SU-DHL-6 (cell line): ENCODE measurements around the gene SLC35C1.
A peak's percentile ranks its signal among the peaks of the same experiment; 100 is the strongest.
"Not testable (repeated sequence)": the region's sequence is repeated elsewhere in the genome, so short reads cannot be mapped to it uniquely, and the experiment has no call there.

Experiments used
- H2AFZ ChIP-seq: fragments of 200-600 bp; sonication (generic); 2 replicates; pipeline ENCODE4 v1.6.1; 2014; ENCODE audit warnings: low read depth, mild to moderate bottlenecking, moderate library complexity, mixed read lengths, antibody characterized with exemption, low read length; ENCODE audit not compliant: severe bottlenecking
- H3F3A ChIP-seq: fragments of 200-600 bp; shearing (Covaris generic); 2 replicates; pipeline ENCODE4 v1.6.0; 2016; ENCODE audit warnings: antibody characterized with exemption, mild to moderate bottlenecking; ENCODE audit not compliant: insufficient read depth
- H3K27ac ChIP-seq: fragments of 200-600 bp; sonication (generic); 2 replicates; pipeline ENCODE4 v1.5.1; 2016; ENCODE audit warnings: low read depth, mild to moderate bottlenecking, low read length, moderate library complexity, mixed read lengths
- H3K27me3 ChIP-seq: fragments of 200-600 bp; sonication (generic), shearing (Covaris generic); 2 replicates; pipeline ENCODE4 v1.6.0; 2014; ENCODE audit warnings: mild to moderate bottlenecking, low read length
- H3K36me3 ChIP-seq: fragments of 200-600 bp; sonication (generic); 2 replicates; pipeline ENCODE4 v1.6.1; 2014; ENCODE audit warnings: mild to moderate bottlenecking, low read length, mixed read lengths
- H3K4me2 ChIP-seq: fragments of 300-600, 200-600 bp; shearing (Covaris generic), sonication (generic); 2 replicates; pipeline ENCODE4 v1.6.0; 2014; ENCODE audit warnings: low read length, low read depth, mild to moderate bottlenecking; ENCODE audit not compliant: poor library complexity, severe bottlenecking
- H3K4me3 ChIP-seq: fragments of 200-600 bp; sonication (generic); 2 replicates; pipeline ENCODE4 v1.5.1; 2014; ENCODE audit warnings: antibody characterized with exemption, low read length, mild to moderate bottlenecking, mixed read lengths; ENCODE audit not compliant: insufficient read depth, poor library complexity, severe bottlenecking
- H3K79me2 ChIP-seq: fragments of 200-600 bp; sonication (generic); 2 replicates; pipeline ENCODE4 v1.6.1; 2014; ENCODE audit warnings: mild to moderate bottlenecking, low read length, moderate library complexity; ENCODE audit not compliant: insufficient read depth
- H3K9ac ChIP-seq: fragments of 200-600 bp; sonication (generic); 2 replicates; pipeline ENCODE4 v1.7.0; 2014; ENCODE audit warnings: mild to moderate bottlenecking, low read length
- H3K9me2 ChIP-seq: fragments of 200-600 bp; sonication (generic); replicated peaks from 2 replicates; pipeline ENCODE4 v1.6.1; 2014; ENCODE audit warnings: low read length; ENCODE audit not compliant: insufficient read depth
- H3K9me3 ChIP-seq: fragments of 200-600 bp; sonication (generic); 2 replicates; pipeline ENCODE4 v1.6.1; 2014; ENCODE audit warnings: low read length, mixed read lengths; ENCODE audit not compliant: insufficient read depth
- H4K20me1 ChIP-seq: fragments of 200-600 bp; sonication (generic); 2 replicates; pipeline ENCODE4 v1.6.1; 2014; ENCODE audit warnings: low read depth, mild to moderate bottlenecking, antibody characterized with exemption, low read length, moderate library complexity, mixed read lengths
- CTCF ChIP-seq: fragments of 200-600 bp; sonication (generic); IDR thresholded peaks from one replicate; pipeline ENCODE4 v1.5.1; 2017; ENCODE audit warnings: antibody characterized with exemption, mild to moderate bottlenecking, low read length, moderate library complexity; ENCODE audit not compliant: insufficient read depth, poor library complexity, severe bottlenecking
- EZH2phosphoT487 ChIP-seq: fragments of 200-600 bp; sonication (generic), shearing (Covaris generic); conservative IDR thresholded peaks from 2 replicates; pipeline ENCODE4 v1.6.1; 2018; ENCODE audit warnings: mild to moderate bottlenecking, antibody characterized with exemption, low read length, moderate library complexity, mixed read lengths

Gene SLC35C1

GRCh38 chr11:45818961-45819605, 14.1 kb downstream of the SLC35C1 start:
- TF ChIP-seq EZH2phosphoT487 (no peak), CTCF (no peak)
- H3K9me2 ChIP-seq, result no peaks in the 10 kb centered on the region
- no peaks in the 10 kb centered on the region for H3K27me3 ChIP-seq
- H2AFZ ChIP-seq, result no peak overlapping the region
- no peak overlapping the region for H3K4me3 ChIP-seq
- H3K9ac ChIP-seq, result no peak overlapping the region
- H3K79me2 ChIP-seq, result no peaks in the 10 kb centered on the region
- peak overlapping the region; percentile 11 for H3K4me2 ChIP-seq
- H3F3A ChIP-seq, result 0 out of 2 replicates have a peak, but pooled peaks cover 4% of the 10 kb centered on the region
- no peaks in the 10 kb centered on the region for H4K20me1 ChIP-seq
- H3K9me3 ChIP-seq, result no peaks in the 10 kb centered on the region
- peak overlapping the region; percentile 8 for H3K27ac ChIP-seq
- no peaks in the 10 kb centered on the region for H3K36me3 ChIP-seq

GRCh38 chr11:45820211-45820857, 15.4 kb downstream of the SLC35C1 start:
- no peaks in the 10 kb centered on the region for H3K27me3 ChIP-seq
- no peaks in the 10 kb centered on the region for H3K9me2 ChIP-seq
- no peak overlapping the region for H3K4me2 ChIP-seq
- no peaks in the 10 kb centered on the region for H4K20me1 ChIP-seq
- no peak overlapping the region for H3K4me3 ChIP-seq
- no peaks in the 10 kb centered on the region for H3K9me3 ChIP-seq
- no peak overlapping the region for H3K27ac ChIP-seq
- H3K79me2 ChIP-seq, result no peaks in the 10 kb centered on the region
- H3F3A ChIP-seq, result 0 out of 2 replicates have a peak, but pooled peaks cover 4% of the 10 kb centered on the region
- H2AFZ ChIP-seq, result no peak overlapping the region
- no peaks in the 10 kb centered on the region for H3K36me3 ChIP-seq
- no peak for TF ChIP-seq CTCF
- TF ChIP-seq EZH2phosphoT487, result no peak
- no peak overlapping the region for H3K9ac ChIP-seq

- H3K27ac ChIP-seq, H3K4me3 ChIP-seq, H3K9me2 ChIP-seq, H3K9ac ChIP-seq, H3K4me2 ChIP-seq, H3F3A ChIP-seq, H3K36me3 ChIP-seq, H3K27me3 ChIP-seq, H3K9me3 ChIP-seq, H3K79me2 ChIP-seq, H2AFZ ChIP-seq, H4K20me1 ChIP-seq: not testable (repeated sequence)
Observed at GRCh38 chr11:45826492-45826891, 21.5 kb downstream of the SLC35C1 start.

- no peaks in the 10 kb centered on the region for H3K27me3 ChIP-seq
- no peak for TF ChIP-seq EZH2phosphoT487
- no peak for TF ChIP-seq CTCF
- no peaks in the 10 kb centered on the region for H3F3A ChIP-seq
- H3K9me2 ChIP-seq, result no peaks in the 10 kb centered on the region
- H2AFZ ChIP-seq, result no peak overlapping the region
- H3K4me2 ChIP-seq, result no peak overlapping the region
- H3K9ac ChIP-seq, result no peak overlapping the region
- H3K27ac ChIP-seq, result no peak overlapping the region
- no peak overlapping the region for H3K4me3 ChIP-seq
- no peaks in the 10 kb centered on the region for H3K9me3 ChIP-seq
- H3K36me3 ChIP-seq, result no peaks in the 10 kb centered on the region
- H3K79me2 ChIP-seq, result no peaks in the 10 kb centered on the region
- H4K20me1 ChIP-seq, result no peaks in the 10 kb centered on the region
Observed at GRCh38 chr11:45827123-45827522, 22.2 kb downstream of the SLC35C1 start.
